CD1c-positive myeloid dendritic cell (primary cell): ENCODE results near the gene PDE3B.
"Not testable (repeated sequence)": the region's sequence is repeated elsewhere in the genome, so short reads cannot be mapped to it uniquely, and the experiment has no call there.

Experiments
- DNase-seq: peaks from one replicate; pipeline ENCODE4 v3.0.0-alpha.2; 2016; ENCODE audit errors: extremely low spot score

Gene PDE3B

DNA sequence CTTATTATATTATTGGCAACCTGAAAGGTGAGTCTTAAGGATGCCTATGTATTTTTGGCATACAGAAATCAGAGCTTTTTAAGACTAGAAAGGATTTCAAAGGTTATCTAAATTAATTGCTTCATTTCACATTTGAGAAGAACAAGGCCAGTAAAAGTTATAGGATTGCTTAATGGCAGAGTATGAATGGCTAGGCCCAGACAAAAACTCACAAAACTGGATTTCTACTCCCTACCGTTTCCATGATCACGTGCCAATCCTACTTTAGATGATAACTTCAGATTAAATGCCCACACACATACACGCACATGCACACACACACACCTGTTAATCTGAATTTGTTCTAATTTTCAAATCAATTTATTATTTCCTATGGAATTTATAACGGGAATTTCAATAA lies 1.8 kb upstream of the PDE3B start:
- DNase-seq: no peak

GRCh38 chr11:14642453-14642852 lies 1.2 kb upstream of the PDE3B start:
- DNase-seq: no peak

DNA sequence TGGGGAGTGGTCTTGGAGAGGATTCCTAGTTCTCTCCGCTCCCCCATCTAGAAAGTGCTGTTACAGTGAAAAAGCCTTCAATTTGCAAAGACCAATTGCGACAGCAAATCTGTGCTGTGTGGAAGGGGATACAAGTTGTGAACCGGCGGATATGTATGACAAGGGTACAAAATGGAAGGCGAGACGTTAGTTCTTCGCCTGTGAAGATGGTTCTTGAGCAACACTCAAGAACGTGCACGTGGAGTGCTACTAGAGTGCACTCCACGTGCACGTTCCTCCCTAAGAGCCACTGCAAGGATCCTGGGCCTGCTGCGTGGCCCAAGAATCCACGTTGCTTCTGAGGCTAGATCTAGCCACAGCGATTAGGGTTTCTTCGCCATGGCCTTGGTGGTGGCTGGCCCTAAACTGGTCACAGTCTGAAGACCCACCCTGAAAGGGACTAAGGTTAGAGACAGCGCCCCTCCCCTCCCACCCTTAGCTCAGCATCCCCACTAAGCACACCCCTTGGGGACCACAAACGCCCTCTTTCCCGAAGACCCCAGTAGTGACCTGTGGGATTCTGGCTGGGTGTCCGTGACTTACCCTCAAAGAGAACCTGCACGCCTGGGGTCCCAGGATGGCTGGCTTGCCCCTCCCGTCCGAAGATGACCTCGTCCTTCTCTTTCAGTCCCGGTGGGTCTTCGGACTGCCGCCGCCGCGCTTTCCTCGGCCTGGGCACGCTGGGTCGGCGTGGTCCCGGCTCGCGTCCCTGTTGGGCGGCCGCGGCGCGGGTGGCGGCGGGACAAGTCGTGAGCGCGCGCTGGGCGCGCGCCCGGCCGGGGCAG lies 519 bp upstream of the PDE3B start:
- peak; percentile 81 for DNase-seq

GRCh38 chr11:14644226-14645014 lies 816 bp downstream of the PDE3B start:
- peak; percentile 57 for DNase-seq

- DNase-seq: peak; percentile 81
Observed at GRCh38 chr11:14645015-14645912, 1.7 kb downstream of the PDE3B start.

DNA sequence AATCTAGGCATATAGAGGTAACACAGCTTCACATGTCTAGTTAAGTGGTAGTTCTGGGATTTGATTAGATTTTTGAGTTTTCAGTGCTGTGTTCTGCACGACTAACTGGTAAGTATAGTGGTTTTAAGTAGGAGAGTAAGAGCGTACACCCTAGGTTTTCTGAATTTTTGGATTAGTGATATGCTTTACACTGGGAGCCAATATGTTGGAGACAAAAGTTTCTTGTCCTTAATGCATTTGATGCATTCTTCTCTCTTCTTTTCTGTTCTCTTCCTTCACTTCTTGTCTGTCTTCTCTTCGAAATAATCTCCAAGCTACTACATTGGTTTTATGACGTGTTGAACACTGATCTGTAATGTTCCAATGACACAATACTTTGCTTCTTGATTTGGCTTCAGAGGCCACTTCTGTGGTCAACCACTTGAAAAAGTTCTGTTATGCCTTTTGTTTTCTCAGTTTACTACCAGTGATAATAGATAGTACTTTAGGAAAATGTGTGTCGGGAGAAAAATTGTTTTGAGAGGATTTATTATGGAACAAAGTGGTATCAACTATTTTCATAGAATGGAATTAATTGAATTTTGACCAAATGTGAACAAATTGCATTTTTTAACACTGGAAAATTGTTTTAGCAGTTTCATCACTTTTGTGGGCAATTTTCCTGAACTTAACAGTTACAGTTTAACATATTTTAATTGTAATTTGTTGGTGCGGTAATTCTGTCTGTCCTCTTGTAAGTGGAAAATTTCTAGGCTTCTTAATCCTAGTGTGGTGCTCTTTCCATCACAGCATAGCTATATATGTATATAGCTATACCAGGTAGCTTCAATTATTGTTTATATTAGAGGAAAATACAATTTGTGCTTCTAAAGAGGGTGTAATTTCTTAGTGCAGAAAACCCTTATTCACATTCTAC lies 2.6 kb downstream of the PDE3B start:
- DNase-seq: peak; percentile 25

DNA sequence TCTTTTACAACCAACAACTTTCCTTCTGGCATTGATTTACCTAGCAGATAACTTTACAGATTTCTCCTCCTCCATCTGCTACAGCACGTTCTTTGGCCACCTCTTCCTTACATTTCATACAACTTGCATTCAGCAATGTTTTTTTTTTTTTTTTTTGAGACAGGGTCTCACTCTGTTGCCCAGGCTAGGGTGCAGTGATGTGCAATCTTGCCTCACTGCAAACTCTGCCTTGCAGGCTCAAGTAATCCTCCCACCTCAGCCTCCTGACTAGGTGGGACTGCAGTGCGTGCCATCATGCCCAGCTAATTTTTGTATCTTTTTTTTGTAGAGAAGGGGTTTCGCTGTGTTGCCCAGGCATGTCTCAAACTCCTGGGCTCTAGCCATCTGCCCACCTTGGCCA lies 6.5 kb downstream of the PDE3B start:
- no peak for DNase-seq

DNA sequence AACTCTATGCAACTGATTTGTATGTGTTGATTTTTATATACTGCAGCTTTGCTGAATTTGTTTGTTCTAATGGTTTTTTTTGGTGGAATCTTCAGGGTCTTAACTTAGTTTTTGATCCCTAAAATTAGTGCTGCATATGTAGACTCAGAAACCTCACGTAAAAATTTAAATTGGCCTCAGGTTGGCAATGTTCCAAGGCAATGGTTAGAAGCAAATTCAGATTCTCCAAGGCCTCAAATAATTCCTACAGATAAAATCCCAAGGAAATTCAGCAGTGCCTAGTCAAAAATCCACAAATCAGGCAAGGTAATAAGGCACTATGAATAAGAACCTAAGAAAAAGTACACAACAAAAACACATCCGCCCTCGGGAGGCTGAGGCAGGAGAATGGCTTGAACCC lies 9.5 kb downstream of the PDE3B start:
- DNase-seq: no peak

DNA sequence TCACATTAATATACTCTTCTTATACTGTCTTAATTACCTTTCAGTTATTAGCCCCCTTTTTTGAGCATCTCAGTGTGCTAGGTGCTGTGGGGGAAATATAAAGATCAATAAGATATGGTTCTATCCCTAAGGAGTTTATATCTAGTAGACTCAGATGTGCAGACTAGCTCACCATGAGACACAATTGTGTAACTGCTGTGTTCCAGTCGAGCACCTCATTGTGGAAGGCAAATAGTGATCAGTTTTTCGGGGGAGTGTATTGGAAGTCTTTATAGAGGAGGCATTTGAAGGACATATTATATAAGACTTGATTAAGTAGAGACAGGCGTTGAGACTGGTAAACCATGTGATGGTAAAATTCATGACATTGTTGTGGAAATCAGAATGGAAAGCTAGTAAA lies 11.8 kb downstream of the PDE3B start:
- DNase-seq: no peak

GRCh38 chr11:14656536-14657457 lies 13.2 kb downstream of the PDE3B start:
- no peak for DNase-seq

- DNase-seq: no peak
Observed at GRCh38 chr11:14657841-14658240, 14.2 kb downstream of the PDE3B start.

DNA sequence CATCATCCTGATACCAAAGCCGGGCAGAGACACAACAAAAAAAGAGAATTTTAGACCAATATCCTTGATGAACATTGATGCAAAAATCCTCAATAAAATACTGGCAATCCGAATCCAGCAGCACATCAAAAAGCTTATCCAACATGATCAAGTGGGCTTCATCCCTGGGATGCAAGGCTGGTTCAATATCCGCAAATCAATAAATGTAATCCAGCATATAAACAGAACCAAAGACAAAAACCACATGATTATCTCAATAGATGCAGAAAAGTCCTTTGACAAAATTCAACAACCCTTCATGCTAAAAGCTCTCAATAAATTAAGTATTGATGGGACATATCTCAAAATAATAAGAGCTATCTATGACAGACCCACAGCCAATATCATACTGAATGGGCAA lies 21.3 kb downstream of the PDE3B start:
- DNase-seq: not testable (repeated sequence)

- DNase-seq: not testable (repeated sequence)
Observed at GRCh38 chr11:14667329-14667728, 23.7 kb downstream of the PDE3B start.

DNA sequence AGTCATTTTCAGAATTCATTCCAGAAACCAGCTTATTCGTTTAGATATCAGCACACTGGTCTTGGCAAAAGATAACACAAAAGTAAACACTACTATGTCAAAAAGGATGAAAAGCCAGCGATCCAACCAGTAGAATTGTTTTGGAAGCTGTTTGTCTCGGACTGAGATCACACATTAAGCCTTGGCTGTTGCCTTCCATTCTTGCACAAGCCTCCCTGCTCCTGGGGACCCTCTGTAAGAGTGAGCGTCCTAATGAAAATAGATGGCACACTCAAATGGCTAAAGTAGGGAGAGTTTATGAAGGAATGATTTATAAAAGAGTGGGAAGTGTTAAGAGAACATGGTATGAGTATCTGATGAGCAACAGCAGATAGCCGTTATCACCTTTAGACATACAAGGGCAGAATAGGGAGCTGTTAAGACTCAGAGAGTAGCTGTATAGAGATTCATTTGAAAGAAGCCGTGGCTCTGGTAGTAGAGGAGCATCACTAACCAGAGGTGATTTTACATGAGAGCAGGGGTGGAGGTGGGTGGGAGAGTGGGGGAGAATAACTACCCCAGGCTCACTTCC lies 25.2 kb downstream of the PDE3B start:
- no peak for DNase-seq

GRCh38 chr11:14669499-14669898 lies 25.9 kb downstream of the PDE3B start:
- DNase-seq: no peak

GRCh38 chr11:14669958-14670357 lies 26.4 kb downstream of the PDE3B start:
- DNase-seq: no peak

DNA sequence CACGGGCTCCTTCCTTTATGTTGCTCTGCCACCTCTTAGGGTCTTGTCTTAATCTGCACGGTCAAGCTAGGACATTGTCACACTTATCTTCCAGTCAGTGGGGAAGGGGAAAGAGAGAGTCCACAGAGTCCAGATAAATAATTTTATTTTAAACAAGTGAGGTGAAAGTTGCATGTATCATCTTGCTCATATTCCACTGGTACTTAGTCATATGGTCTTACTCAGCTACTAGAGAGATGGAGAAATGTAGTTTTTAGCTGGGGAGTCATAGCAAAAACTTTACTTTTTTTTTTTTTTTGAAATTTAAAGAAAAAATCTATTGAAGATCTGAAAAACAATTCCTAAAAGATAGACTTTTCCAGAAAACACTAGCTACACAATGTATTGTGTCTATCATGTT lies 29.0 kb downstream of the PDE3B start:
- DNase-seq: no peak

DNA sequence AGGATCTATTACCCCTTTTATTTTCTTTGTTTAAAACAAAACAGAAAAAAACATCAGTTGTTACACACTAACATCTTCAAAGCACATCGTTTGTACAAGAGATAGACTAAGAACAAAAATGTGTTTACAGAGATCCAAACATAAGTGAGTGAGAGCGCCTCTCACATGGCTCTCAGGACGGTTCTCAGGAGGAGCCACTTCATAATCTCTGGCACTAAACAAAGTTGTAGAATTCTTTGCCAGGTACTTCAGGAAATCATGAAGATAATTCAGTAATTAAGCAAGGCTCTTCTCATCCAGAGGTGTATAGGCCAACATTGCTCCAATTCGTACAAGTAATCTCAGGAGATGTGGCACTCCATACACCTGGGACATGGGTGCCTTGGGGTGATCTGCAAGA lies 29.8 kb downstream of the PDE3B start:
- no peak for DNase-seq

DNA sequence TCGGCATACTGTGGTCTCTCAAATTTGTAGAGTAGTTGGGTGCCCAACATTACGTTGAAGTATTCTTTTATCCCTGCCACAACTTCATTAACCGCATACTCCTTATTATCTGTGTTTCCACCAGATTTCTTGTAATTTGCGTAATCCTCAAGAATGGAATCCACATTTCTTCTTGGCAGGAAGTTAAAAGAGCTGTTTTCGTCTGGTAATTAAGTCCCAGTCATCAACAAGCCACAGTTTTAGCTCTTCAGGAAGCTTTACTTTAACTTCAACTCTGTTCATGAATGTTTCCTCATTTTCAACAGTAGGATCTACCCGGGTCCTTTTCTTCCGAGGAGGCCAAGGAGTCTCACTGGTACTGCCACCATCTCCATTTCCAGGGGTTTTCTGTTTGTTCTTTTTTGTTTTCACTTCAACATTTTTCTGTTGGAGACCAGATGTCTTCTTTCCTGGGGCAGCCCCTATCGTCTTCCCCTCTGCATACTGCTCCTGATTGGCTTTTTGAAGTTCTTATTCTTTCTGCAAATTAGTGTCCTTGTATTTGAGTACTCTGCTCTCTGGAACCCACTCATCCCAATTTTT lies 30.3 kb downstream of the PDE3B start:
- DNase-seq: no peak
